Retina (tissue), 1 donor: ENCODE measurements around the gene RPL36A.

ENCODE experiments used
- DNase-seq: peaks from one replicate; pipeline ENCODE4 v3.0.0-alpha.2; 2016

RPL36A gene

GRCh38 chrX:101390664-101391525 is at the start of gene RPL36A:
RPL36A (plus strand) TSS chrX:101391011; CDS start chrX:101391044, 33 bp downstream.
- DNase-seq, result peak; percentile 82

- peak; percentile 1 for DNase-seq
Measured at GRCh38 chrX:101347859-101348451, 42.9 kb upstream of the RPL36A start.

- DNase-seq, result peak; percentile 84
Measured at GRCh38 chrX:101348452-101349192, 42.2 kb upstream of the RPL36A start, which contains the start of gene TIMM8A. TIMM8A (minus strand) TSS chrX:101348742; CDS start chrX:101348664, 78 bp downstream.

GRCh38 chrX:101349193-101349562 is 41.6 kb upstream of the RPL36A start:
- no peak for DNase-seq

- DNase-seq, result no peak
Measured at GRCh38 chrX:101357166-101357795, 33.5 kb upstream of the RPL36A start.

GRCh38 chrX:101359966-101360365 is 30.8 kb upstream of the RPL36A start:
- DNase-seq, result no peak

GRCh38 chrX:101360390-101360789 is 30.4 kb upstream of the RPL36A start:
- no peak for DNase-seq

- DNase-seq, result no peak
Measured at GRCh38 chrX:101362116-101362515, 28.7 kb upstream of the RPL36A start.

GRCh38 chrX:101362757-101363156 is 28.1 kb upstream of the RPL36A start:
- no peak for DNase-seq

GRCh38 chrX:101365301-101365795 is 25.5 kb upstream of the RPL36A start:
- DNase-seq, result no peak

- DNase-seq, result no peak
Measured at GRCh38 chrX:101368800-101369199, 22.0 kb upstream of the RPL36A start.

- DNase-seq, result no peak
Measured at GRCh38 chrX:101369687-101370086, 21.1 kb upstream of the RPL36A start.

GRCh38 chrX:101370888-101371504 is 19.8 kb upstream of the RPL36A start:
- no peak for DNase-seq

- no peak for DNase-seq
Measured at GRCh38 chrX:101377547-101377946, 13.3 kb upstream of the RPL36A start.

GRCh38 chrX:101383679-101384205 is 7.1 kb upstream of the RPL36A start:
- no peak for DNase-seq

GRCh38 chrX:101385026-101385684 is 5.7 kb upstream of the RPL36A start:
- DNase-seq, result no peak

GRCh38 chrX:101385795-101386541 is 4.8 kb upstream of the RPL36A start, which contains the start of gene BTK:
BTK (minus strand) TSS chrX:101386191; CDS start chrX:101375284, 10,907 bp downstream.
- no peak for DNase-seq

GRCh38 chrX:101386542-101386885 is 4.3 kb upstream of the RPL36A start:
- no peak for DNase-seq

- no peak for DNase-seq
Measured at GRCh38 chrX:101388604-101389003, 2.2 kb upstream of the RPL36A start.

- no peak for DNase-seq
Measured at GRCh38 chrX:101391831-101392230, 1.0 kb downstream of the RPL36A start.
